GM19193 (cell line): ENCODE results near the gene DMD.

Experiments used
- POLR2A ChIP-seq: IDR thresholded peaks from 4 replicates; pipeline ENCODE4 v1.6.1; 2011; ENCODE audit not compliant: insufficient read depth, insufficient read length; ENCODE audit errors: extremely low read depth

Gene DMD

DNA sequence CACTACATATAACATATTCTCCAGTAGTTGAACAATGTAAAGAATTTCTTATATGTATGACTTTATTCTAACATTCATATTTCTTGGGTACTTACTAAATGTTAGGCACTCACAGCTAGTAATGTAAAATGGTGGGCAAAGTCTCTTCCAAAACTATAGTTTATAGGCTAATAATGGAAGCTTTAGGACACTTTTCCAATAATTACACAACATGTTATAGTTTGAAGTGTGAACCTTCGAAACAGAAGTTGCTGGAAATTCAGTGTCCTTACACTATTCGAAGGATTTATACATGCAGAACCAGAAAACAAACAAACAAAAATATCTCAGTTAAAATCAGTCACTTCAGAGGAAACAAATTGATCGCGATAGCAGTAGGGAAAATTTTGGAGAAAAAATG, 212.6 kb downstream of the DMD start:
- TF ChIP-seq POLR2A = no peak

- TF ChIP-seq POLR2A = no peak
Observed at GRCh38 chrX:32995427-32995826, 215.9 kb downstream of the DMD start.

DNA sequence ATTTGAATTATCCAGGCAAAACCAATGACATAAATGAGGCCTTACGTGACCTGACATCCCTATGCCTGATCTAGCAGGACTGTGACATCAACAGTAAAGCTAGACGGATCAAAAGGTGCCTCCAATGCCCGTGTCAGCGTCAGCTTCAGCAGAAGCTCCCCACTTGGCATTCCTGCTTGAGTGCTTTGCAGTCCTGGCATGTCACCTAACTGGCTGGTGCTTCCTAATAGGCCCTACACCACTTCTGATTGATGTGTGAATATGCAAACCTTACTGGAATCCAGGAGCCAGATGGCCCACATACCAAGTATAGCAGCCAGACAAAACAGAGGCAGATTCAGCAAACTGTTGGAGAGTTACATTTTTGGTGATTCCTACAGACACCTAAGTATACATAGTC, 224.2 kb downstream of the DMD start:
- TF ChIP-seq POLR2A = no peak

GRCh38 chrX:32985544-32985943, 225.8 kb downstream of the DMD start:
- TF ChIP-seq POLR2A = no peak

- no peak for TF ChIP-seq POLR2A
Observed at GRCh38 chrX:32966821-32967355, 244.5 kb downstream of the DMD start.

GRCh38 chrX:32954125-32954524, 257.2 kb downstream of the DMD start:
- no peak for TF ChIP-seq POLR2A

GRCh38 chrX:32948130-32948529, 263.2 kb downstream of the DMD start:
- TF ChIP-seq POLR2A = no peak

DNA sequence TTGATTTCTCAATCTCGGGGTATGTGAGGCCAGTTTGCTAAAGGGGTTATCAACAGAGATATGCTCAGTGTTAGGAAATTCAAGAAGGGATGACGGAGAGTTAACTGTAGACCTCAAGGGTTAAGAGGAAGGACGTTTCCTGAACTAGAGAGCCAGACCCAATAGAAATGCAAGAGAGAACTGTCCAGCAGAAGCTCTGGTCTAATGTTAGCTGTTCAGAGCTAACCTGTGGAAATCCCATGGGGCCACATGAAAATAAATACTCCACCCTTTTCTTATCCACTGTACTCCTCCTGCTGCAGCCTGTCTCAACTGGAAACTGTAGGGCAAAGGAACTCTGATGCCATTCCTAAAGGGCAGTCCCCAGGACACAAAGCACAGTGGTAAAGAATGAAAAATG, 274.3 kb downstream of the DMD start:
- no peak for TF ChIP-seq POLR2A

GRCh38 chrX:32933548-32933947, 277.8 kb downstream of the DMD start:
- no peak for TF ChIP-seq POLR2A

GRCh38 chrX:32929040-32929439, 282.3 kb downstream of the DMD start:
- no peak for TF ChIP-seq POLR2A

GRCh38 chrX:32896088-32896487, 315.3 kb downstream of the DMD start:
- no peak for TF ChIP-seq POLR2A

DNA sequence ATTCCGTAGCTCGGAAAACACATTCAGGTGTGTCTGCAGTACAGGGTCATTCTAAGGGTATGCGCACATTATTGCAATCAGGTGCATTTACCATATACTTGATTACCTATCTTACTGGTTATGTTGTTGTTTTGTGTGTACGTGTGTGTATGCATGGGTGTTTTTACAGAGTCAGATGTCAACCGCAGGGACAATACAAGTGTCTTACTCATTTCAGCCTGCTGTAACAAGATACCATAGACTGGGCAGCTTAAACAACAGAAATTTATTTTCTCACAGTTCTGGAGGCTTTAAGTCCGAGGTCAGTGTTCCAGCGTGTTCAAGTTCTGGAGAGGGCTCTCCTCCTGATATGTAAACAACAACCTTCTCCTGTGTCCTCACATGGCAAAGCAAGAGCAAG, 316.7 kb downstream of the DMD start:
- TF ChIP-seq POLR2A = no peak

- TF ChIP-seq POLR2A = no peak
Observed at GRCh38 chrX:32893751-32894150, 317.6 kb downstream of the DMD start.

DNA sequence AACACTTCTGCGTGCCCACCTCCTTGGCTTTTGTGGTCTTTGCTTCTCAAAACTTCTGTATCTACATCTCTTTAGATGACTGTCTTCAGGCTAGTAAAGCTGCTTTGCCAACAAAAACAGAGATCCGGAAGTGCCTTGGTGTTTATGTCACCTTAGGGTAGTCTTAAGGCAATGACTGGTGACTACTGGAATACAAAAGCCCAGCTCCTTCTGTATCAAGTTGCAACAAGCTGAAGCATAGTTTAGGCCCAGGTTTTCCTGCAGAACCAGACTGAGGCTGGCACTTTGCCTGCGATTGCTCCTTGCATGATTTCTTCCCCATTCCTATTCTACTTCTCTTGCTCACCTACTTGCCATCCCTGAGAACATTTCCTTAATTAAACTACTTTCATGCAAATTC, 333.8 kb downstream of the DMD start:
- no peak for TF ChIP-seq POLR2A

- TF ChIP-seq POLR2A = no peak
Observed at GRCh38 chrX:32874839-32875238, 336.5 kb downstream of the DMD start.

DNA sequence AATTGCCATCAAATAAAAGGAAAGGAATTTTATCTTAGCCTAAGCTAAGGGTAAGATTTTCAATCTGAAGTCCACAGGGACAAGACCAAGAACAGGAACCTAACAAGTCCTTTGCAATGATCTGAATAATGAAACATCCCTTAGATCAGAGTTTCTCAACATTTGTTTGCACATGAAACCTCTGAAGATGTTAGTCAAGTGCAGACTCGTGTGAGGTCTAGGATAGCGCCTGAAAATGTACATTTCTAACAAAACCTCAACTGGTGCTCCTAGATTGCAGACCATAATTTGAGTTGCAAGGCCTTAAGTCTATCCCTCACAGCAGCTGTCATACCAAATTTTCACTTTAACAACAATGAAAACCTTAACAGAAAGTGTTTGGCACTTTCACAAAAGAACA, 337.6 kb downstream of the DMD start:
- TF ChIP-seq POLR2A = no peak

DNA sequence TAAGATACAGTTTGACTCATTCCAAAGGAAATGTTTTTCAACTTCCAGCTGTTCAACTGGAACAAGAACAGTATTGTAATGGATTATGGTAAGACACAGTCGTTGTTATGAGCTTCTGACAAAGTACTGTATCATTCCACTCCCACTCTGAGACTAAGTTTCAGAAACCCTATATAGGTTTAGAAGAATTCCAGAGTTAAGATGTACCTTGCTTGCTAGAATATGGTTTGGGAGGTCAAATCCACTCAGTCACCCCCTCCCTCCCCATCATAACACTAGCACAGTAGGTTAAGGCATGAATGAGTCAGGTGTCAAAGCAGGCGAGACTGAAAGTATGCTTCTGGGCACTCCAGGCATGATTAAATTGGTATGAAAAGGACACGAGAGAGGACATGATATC, 339.7 kb downstream of the DMD start:
- no peak for TF ChIP-seq POLR2A
